ENCODE measurements around the gene TIAM1.

- no peak for TF ChIP-seq FOXJ3 (CRISPR knock-in tag; IDR thresholded peaks at IDR 0.05; ENCODE audit: borderline replicate concordance)
- TF ChIP-seq CTCF (IDR thresholded peaks at IDR 0.05), result no peak
- TF ChIP-seq JUN (CRISPR knock-in tag; IDR thresholded peaks at IDR 0.05), result no peak
These were observed 127.9 kb downstream of the TIAM1 start for GRCh38 chr21:31216206-31216605.

Measured in WTC11 (cell line).